ENCODE results near the gene DNMT3L. TPM values are rescaled to one million over a fixed set of nuclear protein-coding genes. Genes with fewer than 3 reads are reported as not detected.
"Not testable (repeated sequence)": the region's sequence is repeated elsewhere in the genome, so short reads cannot be mapped to it uniquely, and the experiment has no call there.

DNMT3L gene
- polyA plus RNA-seq, 4 donors: 0.04 to 0.49 TPM; not detected in 2

- no peak for DNase-seq (ENCODE audit: low read depth in 4 of 4, low spot score in 3 of 4)
Observed at GRCh38 chr21:44295646-44296045, 33.9 kb upstream of the DNMT3L start.

GRCh38 chr21:44295163-44295573, 33.5 kb upstream of the DNMT3L start:
- no peak for DNase-seq (ENCODE audit: low read depth in 4 of 4, low spot score in 3 of 4)

- no peak for DNase-seq (ENCODE audit: low read depth in 4 of 4, low spot score in 3 of 4)
Observed at GRCh38 chr21:44294391-44295162, 32.9 kb upstream of the DNMT3L start.

GRCh38 chr21:44293551-44294231, 32.0 kb upstream of the DNMT3L start:
- no peak for DNase-seq (ENCODE audit: low read depth in 4 of 4, low spot score in 3 of 4)

GRCh38 chr21:44292812-44293195, 31.1 kb upstream of the DNMT3L start:
- DNase-seq (ENCODE audit: low read depth in 4 of 4, low spot score in 3 of 4): no peak

GRCh38 chr21:44291936-44292811, 30.5 kb upstream of the DNMT3L start:
- no peak for DNase-seq (ENCODE audit: low read depth in 4 of 4, low spot score in 3 of 4)

GRCh38 chr21:44291078-44291935, 29.6 kb upstream of the DNMT3L start:
- DNase-seq (ENCODE audit: low read depth in 4 of 4, low spot score in 3 of 4): no peak

GRCh38 chr21:44290327-44291077, 28.8 kb upstream of the DNMT3L start:
- DNase-seq (ENCODE audit: low read depth in 4 of 4, low spot score in 3 of 4): no peak

- no peak for DNase-seq (ENCODE audit: low read depth in 4 of 4, low spot score in 3 of 4)
Observed at GRCh38 chr21:44289381-44290010, 27.8 kb upstream of the DNMT3L start.

- DNase-seq (ENCODE audit: low read depth in 4 of 4, low spot score in 3 of 4): no peak
Observed at GRCh38 chr21:44288251-44289110, 26.8 kb upstream of the DNMT3L start.

GRCh38 chr21:44286716-44287632, 25.3 kb upstream of the DNMT3L start:
- DNase-seq (ENCODE audit: low read depth in 4 of 4, low spot score in 3 of 4): no peak

- DNase-seq (ENCODE audit: low read depth in 4 of 4, low spot score in 3 of 4): no peak
Observed at GRCh38 chr21:44286086-44286715, 24.5 kb upstream of the DNMT3L start.

- no peak for DNase-seq (ENCODE audit: low read depth in 4 of 4, low spot score in 3 of 4)
Observed at GRCh38 chr21:44285138-44285992, 23.7 kb upstream of the DNMT3L start, which contains the start of gene AIRE. AIRE (plus strand) TSS chr21:44285876; CDS start chr21:44286007, 131 bp downstream.

GRCh38 chr21:44283948-44284347, 22.3 kb upstream of the DNMT3L start:
- no peak for DNase-seq (ENCODE audit: low read depth in 4 of 4, low spot score in 3 of 4)

- not testable (repeated sequence) for DNase-seq (ENCODE audit: low read depth in 4 of 4, low spot score in 3 of 4)
Observed at GRCh38 chr21:44283211-44283785, 21.6 kb upstream of the DNMT3L start.
